Measurements from ENCODE around the gene RFXANK. TPM values are rescaled to one million over a fixed set of nuclear protein-coding genes. Genes with fewer than 3 reads are reported as not detected.

RFXANK gene
- total RNA-seq, 1 donor from 2014 or later, result 112 TPM

DNA sequence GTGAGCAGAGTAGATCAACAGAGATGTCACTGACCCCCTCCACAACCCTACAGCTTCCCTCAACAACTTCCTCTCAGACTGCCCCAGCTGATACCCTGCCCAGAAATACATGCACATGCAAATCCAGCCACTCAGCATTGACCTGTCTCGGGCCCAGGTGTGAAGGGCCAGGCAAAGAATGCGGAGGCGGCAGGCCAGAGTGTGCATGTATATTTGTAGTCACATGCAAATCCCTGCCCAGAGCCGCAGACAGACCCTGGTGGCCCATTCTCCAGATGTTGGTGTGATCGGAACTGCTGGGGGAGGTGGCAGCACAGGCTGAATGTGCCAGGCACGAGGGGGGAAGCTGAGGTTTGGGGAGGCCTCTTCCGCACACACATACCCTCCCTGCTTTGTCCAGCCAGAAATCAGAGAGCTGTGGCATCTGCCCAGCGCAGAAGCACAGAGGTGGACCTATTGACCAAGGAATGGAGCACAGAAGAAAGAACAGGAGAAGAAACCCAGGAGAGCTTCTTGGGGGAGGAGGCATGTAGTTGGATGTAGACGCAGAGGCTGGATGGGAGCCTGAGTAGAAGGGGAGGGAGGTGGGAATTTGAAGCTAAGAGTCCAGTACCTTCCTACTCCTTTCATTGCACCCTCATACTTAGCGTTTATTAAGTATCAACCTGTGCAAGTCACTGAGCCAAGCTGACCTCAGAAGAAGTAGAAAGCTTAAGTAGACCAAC, 36.4 kb upstream of the RFXANK start:
- no peak overlapping the region for H3K27ac Mint-ChIP-seq
- H3K27me3 Mint-ChIP-seq (ENCODE audit: low read depth), result no peaks in the 10 kb centered on the region
- H3K4me1 Mint-ChIP-seq (ENCODE audit: low read depth), result no peaks in the 10 kb centered on the region
- peaks cover 3% of the 10 kb centered on the region for H3K36me3 Mint-ChIP-seq (ENCODE audit: low read depth)
- no peak overlapping the region for H3K4me3 Mint-ChIP-seq (ENCODE audit: low read depth)
- no peaks in the 10 kb centered on the region for H3K9me3 Mint-ChIP-seq
- no peak for DNase-seq (ENCODE audit: low spot score)
- intact Hi-C loops (cut with micrococcal nuclease), result no loop called here

DNA sequence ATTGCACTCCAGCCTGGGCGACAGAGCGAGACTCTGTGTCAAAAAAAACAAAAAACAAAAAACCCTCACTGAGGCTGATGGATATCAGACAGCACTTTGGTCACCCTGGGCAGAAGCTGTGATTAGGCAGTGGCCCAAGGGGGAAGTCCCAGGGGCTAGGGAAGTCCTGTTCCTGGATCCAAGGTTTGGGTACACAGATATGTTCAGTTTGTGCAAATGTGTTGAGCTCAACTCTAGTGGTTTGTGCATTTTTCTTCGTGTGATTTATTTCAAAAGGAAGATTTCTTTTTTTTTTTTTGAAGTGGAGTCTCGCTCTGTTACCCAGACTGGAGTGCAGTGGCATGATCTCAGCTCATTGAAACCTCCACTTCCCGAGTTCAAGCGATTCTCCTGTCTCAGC, 34.2 kb upstream of the RFXANK start:
- no peaks in the 10 kb centered on the region for H3K4me1 Mint-ChIP-seq (ENCODE audit: low read depth)
- DNase-seq (ENCODE audit: low spot score), result no peak
- no peak overlapping the region for H3K4me3 Mint-ChIP-seq (ENCODE audit: low read depth)
- H3K9me3 Mint-ChIP-seq, result no peaks in the 10 kb centered on the region
- no peaks in the 10 kb centered on the region for H3K27me3 Mint-ChIP-seq (ENCODE audit: low read depth)
- intact Hi-C loops (cut with micrococcal nuclease), result no loop called here
- H3K36me3 Mint-ChIP-seq (ENCODE audit: low read depth), result peaks cover 3% of the 10 kb centered on the region
- H3K27ac Mint-ChIP-seq, result no peak overlapping the region

DNA sequence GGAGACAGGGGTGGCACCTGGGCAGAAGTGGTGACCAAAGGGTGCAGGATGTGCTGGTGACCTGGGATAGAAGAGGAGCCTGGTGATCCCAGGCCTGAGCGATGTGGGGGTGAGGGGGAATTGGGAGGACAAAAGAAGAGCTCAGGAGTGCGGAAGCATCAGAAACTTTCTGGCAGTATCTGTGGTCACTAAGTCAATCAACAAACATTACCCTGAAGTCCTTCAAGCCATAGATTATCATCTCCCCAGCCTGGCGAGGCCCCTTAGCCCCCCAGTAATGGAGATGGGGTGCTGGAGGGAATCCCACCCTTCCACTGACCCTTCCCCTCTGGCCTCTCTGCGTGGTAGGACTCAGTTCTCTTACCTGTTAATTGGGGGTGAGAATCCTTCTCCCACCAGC, 32.5 kb upstream of the RFXANK start:
- Mint-ChIP-seq H3K27me3 (ENCODE audit: low read depth) (no peaks in the 10 kb centered on the region), H3K27ac (no peak overlapping the region), H3K4me1 (ENCODE audit: low read depth) (no peaks in the 10 kb centered on the region), H3K36me3 (ENCODE audit: low read depth) (peaks cover 3% of the 10 kb centered on the region), H3K9me3 (no peaks in the 10 kb centered on the region), H3K4me3 (ENCODE audit: low read depth) (no peak overlapping the region)
- no peak for DNase-seq (ENCODE audit: low spot score)
- intact Hi-C loops (cut with micrococcal nuclease), result no loop called here

DNA sequence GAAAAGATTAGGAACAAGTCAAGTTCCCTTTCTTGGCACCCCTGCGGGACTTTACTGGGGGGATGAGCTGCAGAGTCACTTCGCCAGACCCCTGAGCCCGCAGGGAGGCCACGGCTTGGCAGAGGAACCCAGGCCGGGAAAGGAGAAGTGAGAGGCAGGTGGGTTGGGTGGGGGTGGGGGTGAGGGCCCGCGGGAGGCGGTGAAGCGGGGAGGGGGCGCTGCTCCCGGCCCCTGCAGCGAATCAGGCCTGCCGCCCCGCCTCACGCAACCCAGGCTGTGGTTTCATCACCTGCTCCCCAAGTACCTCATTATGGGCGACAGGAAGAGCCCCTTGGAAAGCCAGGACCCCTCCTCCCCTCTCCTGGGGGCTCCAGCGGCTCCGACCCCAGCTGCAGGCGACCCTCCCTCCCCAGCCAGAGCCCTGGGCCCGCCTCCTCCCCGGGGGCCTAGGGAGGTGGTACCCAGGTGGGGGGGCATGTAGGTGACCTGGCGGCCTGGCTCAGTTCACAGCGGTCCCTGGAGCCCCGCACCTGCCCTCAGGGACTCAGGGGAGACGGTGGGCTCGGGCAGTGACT, 31.5 kb upstream of the RFXANK start:
- DNase-seq (ENCODE audit: low spot score), result no peak
- no peaks in the 10 kb centered on the region for H3K36me3 Mint-ChIP-seq (ENCODE audit: low read depth)
- intact Hi-C loops (cut with micrococcal nuclease), result no loop called here
- H3K4me3 Mint-ChIP-seq (ENCODE audit: low read depth), result no peak overlapping the region
- no peaks in the 10 kb centered on the region for H3K4me1 Mint-ChIP-seq (ENCODE audit: low read depth)
- H3K9me3 Mint-ChIP-seq, result no peaks in the 10 kb centered on the region
- no peaks in the 10 kb centered on the region for H3K27me3 Mint-ChIP-seq (ENCODE audit: low read depth)
- H3K27ac Mint-ChIP-seq, result no peak overlapping the region

DNA sequence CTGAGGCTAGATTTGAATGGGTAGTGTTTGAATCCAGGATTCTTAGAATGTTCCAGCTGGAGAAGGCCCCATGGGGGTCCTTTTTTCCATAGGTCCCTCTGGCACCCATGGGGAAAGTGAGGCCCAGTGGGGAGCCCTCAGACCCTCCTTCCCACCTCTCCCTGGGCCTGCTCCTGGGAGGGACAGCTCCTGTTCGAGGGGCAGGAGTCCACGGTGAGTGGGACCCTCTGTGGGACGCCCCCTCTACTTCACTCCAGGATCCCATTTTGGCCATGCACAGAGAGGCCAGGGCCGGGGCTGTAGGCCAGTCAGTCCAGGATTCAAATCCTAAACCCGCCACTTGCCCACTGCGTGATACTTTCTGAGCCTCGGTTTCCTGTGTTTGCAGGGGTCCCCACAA, 29.6 kb upstream of the RFXANK start:
- H3K4me1 Mint-ChIP-seq (ENCODE audit: low read depth), result no peaks in the 10 kb centered on the region
- no peaks in the 10 kb centered on the region for H3K27me3 Mint-ChIP-seq (ENCODE audit: low read depth)
- no peak for DNase-seq (ENCODE audit: low spot score)
- H3K9me3 Mint-ChIP-seq, result no peaks in the 10 kb centered on the region
- no peak overlapping the region for H3K4me3 Mint-ChIP-seq (ENCODE audit: low read depth)
- no peak overlapping the region for H3K27ac Mint-ChIP-seq
- no peaks in the 10 kb centered on the region for H3K36me3 Mint-ChIP-seq (ENCODE audit: low read depth)
- intact Hi-C loops (cut with micrococcal nuclease), result no loop called here

DNA sequence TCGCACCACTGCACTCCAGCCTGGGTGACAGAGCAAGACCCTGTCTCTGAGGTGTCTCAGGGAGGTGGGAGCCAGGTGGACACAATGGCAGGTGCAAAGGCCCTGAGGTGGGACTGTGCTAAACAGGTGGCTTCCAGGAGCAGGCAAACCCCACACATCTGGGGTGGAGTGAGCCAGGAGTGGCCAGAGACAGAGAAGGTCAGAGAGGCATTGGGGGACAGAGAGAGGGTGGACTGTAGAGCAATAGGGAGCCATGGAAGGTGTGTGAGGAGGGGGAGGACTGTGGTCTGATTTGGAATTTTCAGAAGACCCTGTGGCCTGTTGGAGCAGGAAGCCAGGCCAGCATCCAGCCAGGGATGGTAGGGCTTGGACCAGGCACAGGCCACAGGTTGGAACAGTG, 26.7 kb upstream of the RFXANK start:
- intact Hi-C loops (cut with micrococcal nuclease), result no loop called here
- H3K27ac Mint-ChIP-seq, result no peak overlapping the region
- H3K36me3 Mint-ChIP-seq (ENCODE audit: low read depth), result no peaks in the 10 kb centered on the region
- peaks cover 2% of the 10 kb centered on the region for H3K4me1 Mint-ChIP-seq (ENCODE audit: low read depth)
- H3K9me3 Mint-ChIP-seq, result no peaks in the 10 kb centered on the region
- no peak for DNase-seq (ENCODE audit: low spot score)
- H3K4me3 Mint-ChIP-seq (ENCODE audit: low read depth), result no peak overlapping the region
- H3K27me3 Mint-ChIP-seq (ENCODE audit: low read depth), result no peaks in the 10 kb centered on the region

DNA sequence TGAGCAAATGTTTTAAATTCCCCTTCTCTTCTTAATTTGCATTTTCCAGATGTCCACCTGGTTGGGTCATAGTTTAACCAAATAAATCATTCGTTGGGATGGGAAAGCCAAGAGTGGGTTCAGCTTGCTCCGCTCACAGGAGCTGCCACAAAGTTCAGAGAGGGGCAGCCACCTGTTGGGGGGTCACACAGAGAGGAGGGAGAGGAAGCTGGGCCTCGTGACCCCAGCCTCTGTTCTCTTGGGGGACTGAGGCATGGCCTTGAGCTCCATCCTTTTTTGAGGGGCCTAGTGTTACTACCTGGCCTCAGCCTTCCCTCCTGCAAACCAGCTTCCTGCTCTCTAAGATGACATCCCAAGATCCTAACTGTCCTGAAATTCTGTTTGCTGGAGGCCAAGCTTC, 24.4 kb upstream of the RFXANK start:
- Mint-ChIP-seq H3K36me3 (ENCODE audit: low read depth) (no peaks in the 10 kb centered on the region), H3K9me3 (no peaks in the 10 kb centered on the region), H3K27me3 (ENCODE audit: low read depth) (no peaks in the 10 kb centered on the region), H3K4me1 (ENCODE audit: low read depth) (peaks cover 8% of the 10 kb centered on the region), H3K4me3 (ENCODE audit: low read depth) (no peak overlapping the region), H3K27ac (no peak overlapping the region)
- intact Hi-C loops (cut with micrococcal nuclease), result no loop called here
- no peak for DNase-seq (ENCODE audit: low spot score)

DNA sequence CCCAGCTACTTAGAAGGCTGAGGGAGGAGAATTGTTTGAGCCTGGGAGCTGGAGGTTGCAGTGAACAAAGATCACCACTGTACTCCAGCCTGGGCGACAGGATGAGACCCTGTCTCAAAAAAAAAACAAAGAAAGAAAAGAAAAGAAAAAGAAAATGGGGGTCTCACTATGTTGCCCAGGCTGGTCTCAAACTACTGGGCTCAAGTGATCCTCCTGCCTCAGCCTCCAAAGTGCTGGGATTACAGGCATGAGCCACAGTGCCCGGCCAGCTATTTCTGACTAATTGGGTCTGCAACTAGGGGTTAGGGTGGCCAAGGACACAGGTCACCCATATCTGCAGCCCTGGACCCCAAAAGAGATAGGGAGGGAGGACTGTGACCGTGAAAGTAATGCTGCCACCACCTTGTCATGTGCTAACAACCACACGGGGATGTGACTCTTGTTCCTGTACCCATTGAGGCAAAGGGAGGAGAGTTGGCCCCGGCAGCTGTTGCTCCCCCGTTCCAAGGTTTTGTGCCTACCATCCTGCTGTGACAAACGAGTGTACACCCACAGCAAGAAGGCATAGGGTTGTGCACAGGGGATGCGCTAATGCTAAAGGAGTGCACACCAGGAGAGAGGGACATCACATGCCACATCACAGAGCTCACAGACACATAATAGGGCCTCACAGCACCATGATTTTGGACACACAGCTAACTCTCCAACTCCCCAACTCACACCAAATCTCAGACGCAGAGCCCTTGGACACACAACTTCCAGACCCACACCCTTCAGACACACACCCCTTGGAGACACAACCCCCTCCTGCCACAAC, 22.6 kb upstream of the RFXANK start:
- H3K36me3 Mint-ChIP-seq (ENCODE audit: low read depth), result no peaks in the 10 kb centered on the region
- H3K27me3 Mint-ChIP-seq (ENCODE audit: low read depth), result no peaks in the 10 kb centered on the region
- DNase-seq (ENCODE audit: low spot score), result no peak
- H3K9me3 Mint-ChIP-seq, result no peaks in the 10 kb centered on the region
- intact Hi-C loops (cut with micrococcal nuclease), result no loop called here
- no peak overlapping the region for H3K4me3 Mint-ChIP-seq (ENCODE audit: low read depth)
- H3K27ac Mint-ChIP-seq, result no peak overlapping the region
- peaks cover 8% of the 10 kb centered on the region for H3K4me1 Mint-ChIP-seq (ENCODE audit: low read depth)

DNA sequence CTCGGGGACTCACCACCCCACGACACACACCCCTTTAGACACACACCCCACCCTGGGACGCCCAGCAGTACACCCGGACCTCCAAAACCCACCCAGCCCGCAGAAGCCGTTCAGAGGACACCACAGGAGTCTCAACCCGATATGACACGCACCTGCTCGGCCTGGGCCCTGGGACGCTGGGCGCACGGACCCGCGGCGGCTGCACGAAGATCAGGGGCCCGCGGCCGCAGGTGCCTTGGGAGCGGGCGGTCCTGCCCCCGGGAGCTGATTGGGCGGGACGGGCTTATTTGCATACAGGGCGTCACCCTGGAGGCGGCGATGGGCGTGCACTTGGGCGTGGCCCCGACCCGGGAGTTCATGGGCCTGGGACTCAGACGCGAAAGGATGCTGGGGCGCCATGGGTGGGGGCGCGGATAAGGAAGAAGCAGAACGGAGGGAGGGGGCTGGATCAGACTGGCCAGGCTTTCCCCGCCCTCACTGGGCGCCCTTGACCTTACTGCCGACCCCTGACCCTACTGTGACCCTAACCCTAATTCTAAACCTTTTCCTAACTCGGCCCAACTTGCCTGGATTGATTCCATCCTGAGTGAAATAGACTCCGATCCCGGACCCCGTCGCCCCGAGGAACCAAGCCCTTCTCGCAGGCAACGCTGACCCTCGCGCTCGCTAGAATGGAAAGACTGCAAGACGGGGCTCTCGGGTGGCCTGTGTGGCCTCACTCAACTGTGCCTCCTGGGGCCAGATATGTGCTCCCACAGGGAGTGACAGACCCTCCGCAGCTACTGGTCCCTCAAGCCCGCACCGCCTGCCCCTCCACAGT, 21.8 kb upstream of the RFXANK start, which contains the start of gene MEF2B:
TSS of gene MEF2B (minus strand) at position 211 of the 820 bp plus-strand sequence. CDS start 19,528 bp downstream, outside the sequence.
- H3K36me3 Mint-ChIP-seq (ENCODE audit: low read depth), result no peaks in the 10 kb centered on the region
- H3K4me1 Mint-ChIP-seq (ENCODE audit: low read depth), result peaks cover 8% of the 10 kb centered on the region
- intact Hi-C loops (cut with micrococcal nuclease), result no loop called here
- H3K9me3 Mint-ChIP-seq, result no peaks in the 10 kb centered on the region
- H3K4me3 Mint-ChIP-seq (ENCODE audit: low read depth), result no peak within 1 kb of the TSS
- H3K27me3 Mint-ChIP-seq (ENCODE audit: low read depth), result no peaks in the 10 kb centered on the region
- no peak within 1 kb of the TSS for H3K27ac Mint-ChIP-seq
- peak; percentile 78 for DNase-seq (ENCODE audit: low spot score)

DNA sequence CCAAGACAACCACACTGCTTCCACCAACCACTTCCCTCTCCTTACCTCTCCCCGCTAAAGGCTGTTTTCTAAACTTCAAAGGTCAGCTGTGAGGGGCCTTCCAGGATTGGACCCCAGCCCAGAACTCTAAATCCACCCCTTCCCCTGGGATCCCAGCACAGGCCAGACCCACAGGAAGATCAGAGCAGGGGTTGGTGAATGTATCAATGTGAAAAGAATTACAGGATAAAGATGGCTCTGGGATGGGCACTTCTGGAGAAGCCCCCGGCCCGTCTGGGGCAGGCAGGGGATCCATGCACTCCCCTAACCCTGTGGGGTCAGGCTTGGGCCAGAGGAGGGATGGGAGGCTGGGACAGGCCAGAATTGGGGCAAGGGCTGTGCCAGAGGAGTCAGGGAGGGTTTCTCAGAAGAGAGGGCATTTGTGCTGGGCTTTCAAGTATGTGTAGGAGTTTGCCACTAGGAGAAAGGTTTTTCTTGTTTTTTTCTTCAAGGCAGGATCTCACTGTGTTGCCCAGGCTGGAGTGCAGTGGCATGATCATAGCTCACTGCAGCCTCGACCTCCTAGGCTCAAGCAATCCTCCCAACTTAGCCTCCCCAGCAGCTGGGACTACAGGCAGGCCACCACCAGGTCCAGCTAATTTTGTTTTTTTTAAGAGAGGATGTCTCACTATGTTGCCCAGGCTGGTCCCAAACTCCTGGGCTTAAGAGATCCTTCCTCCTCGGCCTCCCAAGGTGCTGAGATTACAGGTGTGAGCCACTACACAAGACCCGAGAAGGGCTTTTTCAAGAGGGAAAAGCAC, 21.0 kb upstream of the RFXANK start:
- Mint-ChIP-seq H3K36me3 (ENCODE audit: low read depth) (no peaks in the 10 kb centered on the region), H3K4me1 (ENCODE audit: low read depth) (peaks cover 8% of the 10 kb centered on the region), H3K27ac (no peak overlapping the region), H3K27me3 (ENCODE audit: low read depth) (no peaks in the 10 kb centered on the region), H3K4me3 (ENCODE audit: low read depth) (no peak overlapping the region), H3K9me3 (no peaks in the 10 kb centered on the region)
- intact Hi-C loops (cut with micrococcal nuclease), result no loop called here
- DNase-seq (ENCODE audit: low spot score), result no peak

DNA sequence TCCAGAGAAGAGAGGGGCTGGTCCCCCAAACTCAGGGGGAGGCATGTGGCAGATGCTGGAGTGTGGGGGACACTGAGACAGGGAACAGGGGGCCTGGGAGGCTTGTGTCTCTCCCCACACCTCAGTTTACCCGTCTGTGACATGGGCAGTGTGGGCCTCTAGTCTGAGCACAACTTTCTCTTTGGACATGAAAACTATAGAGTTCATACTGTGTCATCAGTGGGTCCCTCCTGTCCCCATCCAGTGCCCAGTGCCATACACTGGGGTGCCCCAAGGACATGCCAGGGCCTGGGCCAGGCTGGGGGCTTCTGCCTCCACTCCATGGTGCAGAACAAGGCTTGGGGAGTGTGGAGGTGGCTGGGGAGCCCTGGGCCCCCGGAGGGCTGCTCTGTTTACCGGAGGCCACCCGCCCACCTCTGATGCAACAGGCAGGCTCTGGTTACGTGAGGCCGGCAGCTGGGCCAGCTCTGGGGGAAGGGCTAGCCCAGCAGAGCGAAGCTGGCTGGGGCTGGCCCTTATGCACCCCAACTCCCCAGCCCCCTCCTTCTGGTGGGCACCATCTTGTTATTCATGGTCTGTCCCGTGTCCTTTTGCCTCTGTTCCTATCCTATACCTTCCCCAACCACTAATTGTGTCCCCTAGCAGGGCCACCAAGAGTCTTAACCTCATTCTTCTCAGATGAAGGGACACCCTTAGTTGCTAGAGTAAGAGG, 20.1 kb upstream of the RFXANK start:
- H3K27ac Mint-ChIP-seq, result no peak overlapping the region
- H3K4me1 Mint-ChIP-seq (ENCODE audit: low read depth), result peaks cover 8% of the 10 kb centered on the region
- intact Hi-C loops (cut with micrococcal nuclease), result no loop called here
- no peaks in the 10 kb centered on the region for H3K9me3 Mint-ChIP-seq
- no peak for DNase-seq (ENCODE audit: low spot score)
- no peaks in the 10 kb centered on the region for H3K27me3 Mint-ChIP-seq (ENCODE audit: low read depth)
- peaks cover 4% of the 10 kb centered on the region for H3K36me3 Mint-ChIP-seq (ENCODE audit: low read depth)
- no peak overlapping the region for H3K4me3 Mint-ChIP-seq (ENCODE audit: low read depth)
